NOMO-1 treated with DMSO at 0.1 percent for 48 hours (cell line): ENCODE data around the gene MAP1S.

Source experiments
- DNase-seq: peaks from one replicate; lab custom pipeline; 2025; ENCODE audit not compliant: unreplicated experiment; lab: John Stamatoyannopoulos, UW

The MAP1S gene

DNA sequence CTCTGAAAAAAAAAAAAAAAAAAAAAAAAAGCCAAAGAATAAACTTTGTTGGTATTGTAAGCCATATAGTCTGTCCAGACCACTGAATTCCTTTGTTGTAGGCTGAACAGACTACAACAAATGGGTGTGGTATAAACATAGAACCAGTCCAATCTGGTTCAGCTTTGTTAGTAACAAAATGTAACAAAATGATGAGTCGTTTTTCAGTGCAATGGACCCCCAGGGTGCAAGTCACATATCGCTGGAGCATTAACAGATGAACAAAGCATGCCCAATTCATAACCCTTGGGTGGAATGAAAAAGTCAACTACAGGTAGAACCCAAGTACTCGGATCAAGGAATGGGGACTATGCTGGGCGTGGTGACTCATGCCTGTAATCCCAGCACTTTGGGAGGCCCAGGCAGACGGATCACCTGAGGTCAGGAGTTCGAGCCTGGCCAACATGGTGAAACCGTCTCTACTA is 18.4 kb downstream of the MAP1S start:
- DNase-seq: no peak

GRCh38 chr19:17739121-17739875 is 20.0 kb downstream of the MAP1S start:
- no peak for DNase-seq

DNA sequence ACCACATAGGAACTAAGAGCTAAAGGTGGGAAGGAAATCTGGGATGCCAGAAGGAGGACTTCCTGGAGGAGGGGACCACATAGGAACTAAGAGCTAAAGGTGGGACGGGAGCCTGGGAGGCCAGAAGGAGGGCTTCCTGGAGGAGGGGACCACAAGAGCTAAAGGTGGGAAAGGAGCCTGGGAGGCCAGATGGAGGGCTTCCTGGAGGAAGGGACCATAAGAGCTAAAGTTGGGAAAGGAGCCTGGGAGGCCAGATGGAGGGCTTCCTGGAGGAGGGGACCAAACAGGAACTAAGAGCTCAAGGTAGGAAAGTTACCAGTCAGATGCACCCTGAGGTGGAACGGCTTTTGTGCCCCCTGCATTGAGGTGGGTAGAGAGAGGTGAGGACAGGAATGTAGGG is 22.2 kb downstream of the MAP1S start:
- no peak for DNase-seq

DNA sequence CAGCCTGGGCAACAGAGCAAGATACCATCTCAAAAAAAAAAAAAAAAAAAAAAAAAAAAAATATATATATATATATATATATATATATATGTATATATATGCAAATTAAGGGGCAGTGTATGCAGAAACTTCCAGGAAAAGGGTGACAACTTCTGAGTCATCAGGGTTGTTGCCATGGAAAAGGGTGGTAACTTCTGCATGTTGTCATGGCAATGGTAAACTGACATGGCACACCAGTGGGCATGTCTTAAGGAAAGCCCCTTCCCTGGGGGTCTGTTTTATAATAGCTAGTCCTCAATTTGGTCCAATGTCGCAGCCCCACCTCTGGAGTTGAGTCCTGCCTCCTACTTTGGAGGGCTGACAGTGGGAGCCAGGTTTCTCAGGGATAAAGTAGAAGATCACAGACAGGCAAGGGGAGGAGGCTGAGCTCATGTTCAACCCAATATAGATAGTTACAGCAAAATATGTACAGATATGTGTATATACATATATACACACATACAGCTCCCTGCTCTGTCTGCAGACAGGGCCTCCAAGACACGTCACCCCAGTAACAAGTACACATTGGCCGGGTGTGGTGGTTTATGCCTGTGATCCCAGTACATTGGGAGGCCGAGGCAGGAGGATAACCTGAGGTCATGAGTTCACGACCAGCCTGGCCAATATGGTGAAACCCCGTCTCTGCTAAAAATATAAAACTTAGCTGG is 24.7 kb downstream of the MAP1S start:
- no peak for DNase-seq

- peak; percentile 96 for DNase-seq
Observed at GRCh38 chr19:17747205-17748098, 28.2 kb downstream of the MAP1S start.

DNA sequence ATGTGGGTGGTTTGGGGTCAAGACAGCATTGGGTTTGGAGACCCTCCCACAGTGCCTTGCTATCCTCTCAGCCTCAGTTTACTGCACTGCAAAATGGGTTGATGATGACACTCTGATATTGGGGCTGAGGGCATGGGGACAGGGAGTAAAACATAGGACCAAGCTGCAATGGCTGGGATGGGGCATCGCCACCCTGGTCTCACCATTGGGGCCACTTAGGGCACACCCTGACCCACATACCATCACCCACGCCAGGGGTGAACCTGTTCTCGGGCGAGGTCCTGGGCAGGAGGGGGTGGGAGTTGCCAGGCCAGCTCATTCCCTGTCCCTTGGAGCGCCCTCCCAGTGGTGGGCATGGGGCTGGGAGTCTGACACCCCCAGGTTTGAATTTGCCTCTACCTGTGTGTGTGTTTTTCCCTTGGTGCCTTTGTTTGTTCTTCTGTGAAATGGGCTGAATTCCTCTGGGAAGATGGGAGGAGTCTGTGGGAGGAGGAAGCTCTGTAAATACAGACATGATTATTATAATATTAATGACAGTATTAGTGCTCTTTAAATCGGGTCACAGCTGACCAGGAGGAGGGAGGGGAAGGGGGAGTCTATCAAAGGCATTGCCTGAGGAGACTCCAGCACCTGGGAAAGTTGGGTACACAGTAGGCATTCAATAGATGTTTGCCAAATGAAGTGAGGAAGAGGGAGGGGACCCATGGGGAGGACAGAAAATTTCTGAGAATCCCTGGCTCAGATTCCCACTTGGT is 29.8 kb downstream of the MAP1S start:
- DNase-seq: no peak

GRCh38 chr19:17749912-17750317 is 30.6 kb downstream of the MAP1S start:
- no peak for DNase-seq

GRCh38 chr19:17751103-17751911 is 32.0 kb downstream of the MAP1S start, which contains the start of gene FCHO1:
TSS of gene FCHO1 (plus strand) at chr19:17751477. CDS start at chr19:17755165, 3,688 bp downstream.
- peak; percentile 68 for DNase-seq

DNA sequence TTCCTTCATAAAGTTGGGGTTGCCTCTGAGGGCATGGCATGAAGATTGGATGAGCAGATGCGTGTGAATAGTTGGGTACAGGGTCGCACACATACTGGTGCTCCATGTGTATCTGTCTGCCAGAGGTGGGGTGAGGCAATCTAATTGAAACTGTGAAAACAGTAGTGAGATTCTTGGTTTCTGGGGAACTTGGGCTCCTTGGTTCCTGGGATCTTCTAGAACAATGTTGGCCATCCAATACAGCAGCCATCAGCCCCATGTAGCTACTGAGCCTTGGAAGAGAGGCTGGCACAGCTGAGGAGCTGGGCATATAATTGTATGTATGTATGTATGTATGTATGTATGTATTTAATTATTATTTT is 32.6 kb downstream of the MAP1S start:
- peak; percentile 54 for DNase-seq

GRCh38 chr19:17752865-17753639 is 33.8 kb downstream of the MAP1S start:
- DNase-seq: no peak

- DNase-seq: no peak
Observed at GRCh38 chr19:17753976-17754375, 34.7 kb downstream of the MAP1S start.

- peak; percentile 58 for DNase-seq
Observed at GRCh38 chr19:17754634-17755442, 35.6 kb downstream of the MAP1S start.

DNA sequence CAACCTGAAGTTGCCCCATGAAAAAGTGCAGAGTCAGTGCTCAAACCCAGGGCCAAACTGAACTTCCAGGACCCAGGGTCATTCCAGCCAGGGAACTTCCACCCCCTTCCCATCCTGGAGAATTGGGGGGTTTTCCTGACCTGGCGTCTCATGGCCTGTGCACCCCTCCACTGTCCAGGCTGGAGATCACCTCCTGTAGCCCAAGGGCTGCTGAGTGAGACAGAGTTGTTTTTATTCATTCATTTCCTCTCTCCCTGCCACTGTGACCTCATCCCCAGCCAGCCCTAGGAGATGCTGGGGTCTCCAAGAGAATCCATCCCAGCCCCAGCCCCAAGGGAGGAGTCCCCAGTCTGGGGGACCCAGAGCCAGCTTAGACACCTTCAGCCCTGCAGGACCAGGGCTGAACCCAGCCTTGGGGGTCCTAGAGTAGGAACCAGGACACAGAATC is 36.2 kb downstream of the MAP1S start:
- no peak for DNase-seq

DNA sequence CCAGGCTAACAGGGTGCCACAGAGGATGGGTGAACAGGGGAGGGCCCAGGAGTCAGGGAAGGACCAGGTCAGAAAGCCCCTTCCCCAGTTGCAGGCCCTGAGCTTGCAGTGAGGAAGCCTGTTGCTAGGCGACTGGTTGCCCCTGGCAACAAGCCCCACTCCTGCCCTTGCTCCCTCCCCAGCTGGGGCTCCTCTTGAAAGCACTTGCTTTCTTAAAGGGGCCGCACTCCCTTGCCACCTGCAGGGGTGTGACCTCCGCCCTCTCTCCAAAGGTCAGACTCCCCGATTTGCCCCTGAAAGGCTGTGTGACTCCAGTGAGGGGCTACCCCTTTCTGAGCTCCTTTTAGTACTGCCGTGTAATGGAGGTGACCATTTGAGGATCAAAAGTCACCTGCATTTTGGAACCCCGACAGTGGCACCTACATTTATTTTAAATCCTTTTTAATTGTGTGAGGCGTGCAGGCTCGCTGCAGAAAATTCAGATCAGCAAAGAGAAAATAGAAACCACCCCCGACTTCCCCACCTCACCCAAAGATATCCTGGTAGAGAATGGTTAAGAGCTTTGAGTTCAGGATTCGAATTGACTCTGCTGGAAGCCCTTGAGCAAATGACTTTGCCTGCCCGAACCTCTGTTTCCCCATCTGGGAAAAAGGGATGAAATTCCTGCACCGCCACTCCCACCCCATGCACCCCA is 36.8 kb downstream of the MAP1S start:
- DNase-seq: no peak

- DNase-seq: no peak
Observed at GRCh38 chr19:17757125-17757524, 37.8 kb downstream of the MAP1S start.

DNA sequence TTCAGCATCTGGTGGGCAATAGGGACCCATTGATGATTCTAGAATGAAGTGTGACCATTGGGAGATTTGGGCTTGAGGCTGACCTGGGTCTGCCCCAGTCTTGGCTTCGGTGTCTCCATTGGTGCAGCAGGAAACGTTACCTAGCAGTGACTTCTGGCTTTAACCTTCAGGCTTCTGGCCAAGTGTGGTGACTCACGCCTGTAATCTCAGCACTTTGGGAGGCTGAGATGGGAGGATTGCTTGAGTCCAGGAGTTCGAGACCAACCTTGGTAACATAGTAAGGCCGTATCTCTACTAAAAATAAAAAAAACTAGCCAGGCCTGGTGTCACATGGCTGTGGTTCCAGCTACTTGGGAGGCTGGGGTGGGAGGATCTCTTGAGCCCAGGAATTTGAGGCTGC is 39.2 kb downstream of the MAP1S start:
- DNase-seq: no peak

GRCh38 chr19:17761148-17761547 is 41.9 kb downstream of the MAP1S start:
- DNase-seq: no peak
